HG03103 (cell line): ENCODE results near the gene R3HDM1.
"Not testable (repeated sequence)": the region's sequence is repeated elsewhere in the genome, so short reads cannot be mapped to it uniquely, and the experiment has no call there.

Source experiments
- ATAC-seq: cut with Tn5 transposase; IDR thresholded peaks from one replicate; pipeline ENCODE4 v1.9.1; 2021; ENCODE audit warnings: low read depth; ENCODE audit not compliant: unreplicated experiment

R3HDM1 gene

DNA sequence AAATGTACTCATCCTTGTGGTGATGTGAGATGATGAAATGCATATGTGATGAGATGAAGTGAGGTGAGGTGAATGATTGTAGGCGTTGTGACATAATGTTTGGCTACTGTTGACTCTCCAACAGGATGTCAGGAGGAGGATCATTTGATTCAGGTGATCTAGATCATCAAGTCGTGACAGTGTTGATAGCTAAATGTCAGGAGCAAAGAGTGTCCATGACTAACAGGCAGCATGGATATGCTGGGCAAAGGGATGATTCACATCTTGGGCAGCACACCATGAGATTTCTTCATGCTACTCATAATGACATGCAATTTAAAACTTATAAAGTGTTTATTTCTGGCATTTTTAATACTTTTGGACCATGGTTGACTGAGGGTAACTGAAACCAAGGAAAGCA lies 170.2 kb downstream of the R3HDM1 start:
- no peak for ATAC-seq

GRCh38 chr2:135703300-135703699 lies 172.0 kb downstream of the R3HDM1 start:
- no peak for ATAC-seq

DNA sequence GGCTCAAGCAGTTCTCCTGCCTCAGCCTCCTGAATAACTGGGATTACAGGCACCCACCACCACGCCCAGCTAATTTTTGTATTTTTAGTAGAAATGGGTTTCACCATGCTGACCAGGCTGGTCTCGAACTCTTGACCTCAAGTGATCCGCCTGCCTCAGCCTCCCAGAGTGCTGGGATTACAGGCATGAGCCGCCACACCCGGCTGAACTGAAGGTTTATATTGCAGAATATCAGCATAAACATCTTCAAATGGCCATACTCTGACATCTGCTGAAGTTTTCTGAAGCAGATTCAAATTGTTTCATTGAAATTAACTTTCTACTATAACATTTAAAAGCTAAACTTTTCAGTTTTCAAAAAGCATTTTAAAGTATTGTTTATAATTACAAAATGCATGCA lies 172.8 kb downstream of the R3HDM1 start:
- not testable (repeated sequence) for ATAC-seq

DNA sequence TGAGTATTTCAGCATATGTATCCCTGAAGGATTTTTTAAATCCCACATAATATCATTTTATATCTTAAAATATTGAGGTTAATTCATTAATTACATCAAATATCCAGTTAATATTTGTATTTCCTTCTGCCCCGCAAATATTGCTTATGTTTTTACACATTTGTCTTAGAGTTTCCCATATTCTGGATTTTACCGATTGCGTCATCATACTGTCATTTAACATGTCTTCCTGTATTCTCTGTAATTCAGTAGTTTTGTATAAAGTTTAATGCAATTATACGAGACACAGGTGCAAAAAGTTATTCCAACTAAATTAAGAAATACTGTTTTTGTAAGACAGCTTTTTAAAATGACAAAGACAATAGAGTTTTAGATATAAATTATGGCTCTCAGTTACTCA lies 176.9 kb downstream of the R3HDM1 start:
- no peak for ATAC-seq

GRCh38 chr2:135709992-135710391 lies 178.7 kb downstream of the R3HDM1 start:
- ATAC-seq, result no peak

GRCh38 chr2:135715086-135715485 lies 183.8 kb downstream of the R3HDM1 start:
- not testable (repeated sequence) for ATAC-seq

- ATAC-seq, result no peak
Measured at GRCh38 chr2:135728064-135728743, 196.9 kb downstream of the R3HDM1 start.

GRCh38 chr2:135732561-135732960 lies 201.3 kb downstream of the R3HDM1 start:
- ATAC-seq, result no peak

GRCh38 chr2:135733045-135733444 lies 201.8 kb downstream of the R3HDM1 start:
- ATAC-seq, result no peak

GRCh38 chr2:135736546-135736945 lies 205.3 kb downstream of the R3HDM1 start:
- ATAC-seq, result no peak

GRCh38 chr2:135740206-135740605 lies 208.9 kb downstream of the R3HDM1 start:
- ATAC-seq, result no peak

DNA sequence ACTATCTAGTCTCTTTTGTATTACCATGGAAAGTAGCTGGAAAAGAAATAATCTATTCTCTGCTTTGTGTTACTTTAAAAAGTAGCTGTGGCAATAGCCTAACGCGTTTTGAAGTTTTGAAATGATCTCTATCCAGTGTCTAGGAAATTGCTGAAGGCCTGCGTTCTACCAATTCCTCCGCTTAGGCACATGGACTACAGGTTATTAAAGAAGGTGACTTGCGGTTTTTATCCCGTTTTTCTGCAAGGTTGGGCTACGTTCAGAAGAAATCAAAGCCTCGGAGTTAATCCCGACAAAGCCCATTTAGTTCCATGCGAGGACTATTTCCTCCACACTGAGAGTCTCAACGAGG lies 209.7 kb downstream of the R3HDM1 start:
- no peak for ATAC-seq

DNA sequence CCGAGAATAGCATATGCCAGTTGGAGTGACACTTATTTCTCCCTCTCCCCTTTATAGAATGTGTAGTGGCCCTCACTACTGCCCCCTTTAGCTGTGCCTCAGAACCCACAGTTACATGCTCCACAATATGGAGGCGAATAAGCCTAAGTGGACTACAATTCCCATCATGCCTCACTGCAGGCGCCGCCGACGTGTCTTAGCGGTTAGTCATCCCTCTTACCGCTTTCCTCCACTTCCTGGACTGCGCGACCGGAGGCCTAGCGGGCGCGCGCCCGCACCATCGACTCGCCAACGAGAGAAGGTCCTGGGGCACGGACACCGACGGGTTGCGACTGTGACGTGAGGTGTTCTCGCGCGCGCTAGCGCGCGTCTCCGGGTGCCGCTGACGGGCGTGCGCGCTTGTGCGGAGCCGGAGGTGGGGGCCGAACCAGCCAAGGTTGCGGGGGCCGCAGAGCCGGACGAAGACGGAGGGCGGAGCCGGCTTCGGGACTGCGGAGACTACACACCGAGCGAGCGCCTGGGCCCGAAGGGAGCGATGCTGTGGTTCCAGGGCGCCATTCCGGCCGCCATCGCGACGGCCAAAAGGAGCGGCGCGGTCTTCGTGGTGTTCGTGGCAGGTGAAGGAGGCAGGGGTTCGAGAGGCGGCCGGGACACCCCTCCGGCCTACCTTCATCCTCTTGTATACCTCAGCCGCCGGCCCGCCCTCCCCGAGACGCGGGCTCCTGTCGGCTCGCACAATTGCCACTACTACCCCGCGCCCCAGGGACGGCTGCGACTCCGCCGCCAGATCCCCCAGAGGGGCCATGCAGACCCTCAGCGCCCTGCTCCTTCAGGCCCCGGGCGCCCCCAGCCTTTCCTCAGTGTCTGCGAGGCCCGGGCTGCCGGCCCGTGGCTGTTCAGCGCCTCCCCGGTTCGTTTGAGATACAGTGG lies 210.4 kb downstream of the R3HDM1 start, which contains the start of gene UBXN4:
TSS of gene UBXN4 (plus strand) at position 461 of the 930 bp plus-strand sequence. CDS start at position 536, 75 bp downstream.
- peak; percentile 89 for ATAC-seq

DNA sequence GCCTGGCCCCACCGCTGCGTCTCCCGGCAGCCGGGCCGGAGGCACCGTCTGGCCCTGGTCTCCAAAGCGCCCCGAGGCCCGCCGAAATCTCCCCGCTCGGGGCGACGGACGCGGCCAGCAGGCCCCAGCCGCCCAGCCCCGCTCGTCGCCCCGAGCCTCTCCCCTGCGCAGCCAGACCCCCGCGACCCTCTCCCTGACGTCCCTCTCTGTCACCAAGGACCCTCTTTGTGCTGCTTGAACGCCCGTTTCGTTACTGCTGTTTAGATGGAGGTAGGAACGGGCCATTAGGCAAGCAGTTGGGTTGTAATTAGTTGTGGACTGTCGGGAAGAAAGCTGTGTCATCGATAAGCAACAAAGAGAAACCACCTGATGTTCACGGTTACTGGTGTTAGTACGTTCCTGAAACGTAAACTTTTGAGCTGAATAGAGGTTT lies 211.1 kb downstream of the R3HDM1 start:
- peak; percentile 4 for ATAC-seq

GRCh38 chr2:135743860-135744259 lies 212.6 kb downstream of the R3HDM1 start:
- ATAC-seq, result no peak

GRCh38 chr2:135744760-135745314 lies 213.6 kb downstream of the R3HDM1 start:
- no peak for ATAC-seq

- ATAC-seq, result no peak
Measured at GRCh38 chr2:135745545-135745944, 214.3 kb downstream of the R3HDM1 start.

DNA sequence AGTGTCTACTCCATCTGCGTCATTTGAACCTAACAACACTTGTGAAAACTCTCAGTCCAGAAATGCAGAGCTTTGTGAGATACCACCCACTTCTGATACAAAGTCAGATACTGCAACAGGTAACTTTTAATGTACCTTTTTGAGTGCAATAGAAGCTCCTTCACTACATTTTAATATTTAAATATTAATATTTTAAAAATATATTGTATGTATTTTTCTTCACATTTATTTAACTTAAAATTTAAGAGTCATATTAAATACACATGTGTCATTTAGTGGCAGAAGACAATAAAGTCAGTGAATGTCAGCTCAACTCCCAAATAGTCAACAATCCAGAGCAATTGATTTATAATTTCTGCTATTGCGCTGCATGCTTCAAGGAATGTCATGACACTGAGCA lies 224.3 kb downstream of the R3HDM1 start:
- ATAC-seq, result no peak

DNA sequence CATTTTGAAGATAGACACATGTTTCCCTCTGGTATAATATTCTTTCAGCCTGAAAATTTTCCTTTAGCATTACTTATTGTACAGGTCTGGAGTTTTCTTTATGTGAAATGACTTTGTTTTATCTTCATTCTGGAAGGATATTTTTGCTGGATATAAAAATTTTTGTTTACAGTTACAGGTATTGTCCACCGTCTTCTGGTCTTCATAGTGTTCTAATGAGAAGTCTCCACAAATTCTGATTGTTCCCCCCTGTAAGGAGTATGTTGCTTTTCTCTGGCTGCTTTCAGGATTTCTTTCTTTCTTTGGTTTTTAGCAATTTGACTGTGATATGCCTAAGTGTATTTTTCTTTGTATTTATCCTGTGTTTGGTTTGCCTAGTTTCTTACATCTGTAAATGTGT lies 225.4 kb downstream of the R3HDM1 start:
- ATAC-seq, result no peak

GRCh38 chr2:135762022-135762421 lies 230.7 kb downstream of the R3HDM1 start:
- no peak for ATAC-seq

DNA sequence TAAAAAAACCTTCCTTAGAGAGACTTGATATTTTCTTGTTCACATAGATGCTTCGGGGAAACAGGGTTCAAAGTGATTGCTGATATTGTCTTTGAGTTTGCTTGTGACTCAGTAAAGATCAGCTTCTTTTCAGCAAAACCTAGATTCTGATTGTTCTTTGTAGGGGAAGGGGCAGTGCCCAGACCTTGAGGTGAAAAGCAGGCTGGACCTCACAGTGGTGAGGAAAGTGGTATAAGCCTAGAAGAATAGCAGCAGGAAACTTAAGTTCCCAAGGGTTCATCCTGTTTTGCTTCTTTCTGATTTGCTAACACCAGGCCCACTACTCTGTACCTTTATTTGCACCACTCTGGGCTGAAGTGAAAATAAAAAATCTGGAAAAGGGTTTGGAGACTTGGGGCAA lies 231.2 kb downstream of the R3HDM1 start:
- ATAC-seq, result no peak
